ENCODE data around the gene BRPF3.

Gene BRPF3

DNA sequence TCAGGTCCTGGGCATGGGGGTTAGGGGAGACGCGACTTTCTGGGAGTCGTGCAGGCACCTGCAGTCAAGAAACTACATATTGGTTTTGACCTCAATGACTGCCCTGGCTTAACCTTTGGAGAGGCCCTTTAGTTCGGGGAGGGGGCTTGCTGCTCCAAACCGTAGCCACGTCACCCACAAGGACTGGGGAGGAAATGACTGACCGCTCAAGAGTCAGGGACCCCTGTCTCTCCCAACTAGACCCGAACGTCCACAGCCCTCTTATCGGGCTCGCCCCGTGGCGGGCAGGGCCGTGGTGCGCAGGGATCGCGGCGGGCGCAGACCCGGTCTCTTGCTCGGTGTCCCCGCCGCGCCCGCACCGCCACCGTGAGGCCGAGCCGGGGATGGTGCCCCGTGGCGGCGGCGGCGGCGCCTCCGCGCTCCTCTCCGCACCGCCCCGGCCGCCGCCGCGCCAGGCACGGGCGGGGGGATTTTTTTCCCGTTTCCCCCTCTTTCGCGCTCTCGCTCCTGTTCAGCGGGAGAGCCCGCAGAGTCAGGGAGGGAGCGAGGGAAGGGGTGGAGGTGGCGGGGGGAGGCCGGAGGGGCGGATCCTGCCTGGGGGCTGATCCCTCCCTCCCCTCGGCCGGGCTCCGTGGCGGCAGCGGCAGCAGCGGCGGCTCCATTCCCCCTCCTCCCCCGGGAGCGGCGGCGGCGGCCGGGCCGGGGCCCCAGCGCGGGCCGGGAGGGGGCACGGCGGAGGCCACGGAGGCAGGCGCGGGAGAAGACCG, at the start of gene BRPF3:
Gene BRPF3, plus strand, starts transcription at position 632 of the 767 bp plus-strand sequence. CDS start 3,579 bp downstream, outside the sequence.
- DNase-seq: peak; percentile 56

DNA sequence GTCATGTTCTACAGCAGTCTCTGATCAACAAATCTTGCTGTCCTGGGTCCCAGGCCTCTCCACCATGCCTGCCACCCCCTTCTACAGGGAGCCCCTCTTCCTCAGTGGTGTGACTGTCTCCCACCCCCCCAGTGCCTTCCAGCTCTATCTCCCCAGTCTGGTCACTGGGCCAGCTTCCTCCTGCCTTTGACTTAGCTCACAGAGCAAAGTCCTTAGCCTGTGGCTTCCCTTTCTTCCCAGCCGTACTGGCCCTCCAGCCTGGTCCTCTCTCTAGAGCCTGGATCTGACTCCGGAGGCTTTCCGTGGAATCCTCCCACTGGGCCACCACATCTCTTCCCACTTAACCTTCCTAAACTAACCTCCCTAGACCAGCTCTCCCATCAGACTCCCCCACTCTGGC, 49.2 kb upstream of the BRPF3 start:
- no peak for DNase-seq

- DNase-seq: no peak
Observed at GRCh38 chr6:36149476-36149875, 47.1 kb upstream of the BRPF3 start.

GRCh38 chr6:36150283-36150682, 46.3 kb upstream of the BRPF3 start:
- no peak for DNase-seq

- DNase-seq: no peak
Observed at GRCh38 chr6:36154286-36154685, 42.3 kb upstream of the BRPF3 start.

GRCh38 chr6:36155662-36156061, 40.9 kb upstream of the BRPF3 start:
- no peak for DNase-seq

DNA sequence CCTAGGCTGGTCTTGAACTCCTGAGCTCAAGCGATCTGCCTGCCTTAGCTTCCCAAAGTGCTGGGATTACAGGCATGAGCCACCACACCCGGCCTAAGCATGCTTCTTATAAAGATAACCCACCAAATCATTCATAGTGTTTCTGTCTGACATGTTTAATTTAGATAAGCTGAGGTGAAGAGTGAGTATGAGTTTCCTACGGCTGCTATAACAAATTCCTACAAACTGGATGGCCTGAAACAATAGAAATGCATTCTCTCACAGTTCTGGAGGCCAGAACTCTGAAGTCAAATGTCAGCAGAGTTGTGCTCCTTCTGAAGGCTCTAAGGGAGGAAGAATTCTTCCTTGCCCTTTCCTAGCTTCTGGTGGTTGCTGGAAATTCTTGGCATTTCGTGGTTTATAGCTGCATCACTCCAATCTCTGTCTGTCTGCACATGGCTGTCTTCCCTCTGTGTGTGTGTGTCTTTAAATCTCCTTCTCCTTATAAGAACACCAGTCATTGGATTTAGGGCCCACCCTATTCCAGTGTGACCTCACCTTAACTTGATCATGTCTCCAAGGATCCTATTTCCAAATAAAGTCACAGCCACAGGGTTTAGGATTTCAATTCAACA, 36.3 kb upstream of the BRPF3 start:
- no peak for DNase-seq

GRCh38 chr6:36169023-36170007, 27.2 kb upstream of the BRPF3 start:
- DNase-seq: no peak

GRCh38 chr6:36170704-36171103, 25.8 kb upstream of the BRPF3 start:
- DNase-seq: no peak

GRCh38 chr6:36171573-36171972, 25.0 kb upstream of the BRPF3 start:
- no peak for DNase-seq

DNA sequence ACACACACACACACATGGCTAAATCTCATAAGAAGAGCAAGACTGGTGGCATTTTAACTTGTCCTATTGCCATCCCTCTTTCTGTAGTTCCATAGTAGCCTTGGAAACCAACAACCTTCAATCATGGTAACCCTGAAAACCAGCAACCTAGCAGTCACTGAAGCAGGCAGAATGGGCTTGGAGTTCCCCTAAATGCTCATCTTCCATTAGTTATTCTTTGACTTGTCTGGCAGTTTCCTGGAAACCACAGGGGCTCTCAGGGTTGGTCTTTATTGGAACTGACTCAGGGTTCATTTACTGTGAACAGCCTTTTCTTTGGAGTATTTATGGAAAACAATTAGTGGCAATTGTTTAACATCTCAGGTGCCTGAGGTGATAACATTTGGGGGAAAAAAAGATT, 19.4 kb upstream of the BRPF3 start:
- DNase-seq: no peak

GRCh38 chr6:36178544-36178943, 18.0 kb upstream of the BRPF3 start:
- no peak for DNase-seq

DNA sequence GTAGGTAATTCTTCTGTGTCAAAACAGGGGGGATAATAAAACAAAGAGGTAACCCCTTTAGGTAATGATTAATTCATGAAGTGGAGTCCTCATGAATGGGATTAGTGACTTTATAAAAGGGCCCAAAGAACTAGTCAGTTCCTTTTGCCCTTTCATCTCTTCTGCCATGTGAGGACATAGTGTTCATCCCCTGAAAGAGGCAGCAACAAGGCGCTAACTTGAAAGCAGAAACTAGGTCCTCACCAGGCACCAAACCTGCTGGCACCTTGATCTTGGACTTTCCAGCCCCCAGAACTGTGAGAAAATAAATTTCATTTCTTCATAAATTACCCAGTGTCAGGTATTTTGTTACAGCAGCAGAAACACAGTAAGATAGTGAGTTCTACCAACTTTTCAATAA, 16.4 kb upstream of the BRPF3 start:
- DNase-seq: no peak

DNA sequence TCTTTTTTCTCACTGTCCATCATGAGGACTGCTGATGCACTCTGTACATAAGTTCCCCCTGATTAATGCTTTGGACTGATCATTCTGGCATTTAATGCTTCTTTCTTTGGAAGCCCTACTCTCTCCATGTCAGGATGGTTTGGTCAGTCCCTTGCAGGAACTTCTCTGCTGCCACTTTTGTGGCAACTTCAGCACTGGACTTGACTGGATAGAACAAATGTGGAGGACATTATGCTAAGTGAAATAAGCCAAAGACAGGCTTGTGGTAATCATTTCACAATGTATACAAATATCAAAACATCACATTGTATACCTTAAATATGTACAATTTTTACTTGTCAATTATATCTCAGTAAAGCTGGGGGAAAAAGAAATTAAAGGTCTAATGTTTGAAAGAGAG, 12.2 kb upstream of the BRPF3 start:
- DNase-seq: no peak

DNA sequence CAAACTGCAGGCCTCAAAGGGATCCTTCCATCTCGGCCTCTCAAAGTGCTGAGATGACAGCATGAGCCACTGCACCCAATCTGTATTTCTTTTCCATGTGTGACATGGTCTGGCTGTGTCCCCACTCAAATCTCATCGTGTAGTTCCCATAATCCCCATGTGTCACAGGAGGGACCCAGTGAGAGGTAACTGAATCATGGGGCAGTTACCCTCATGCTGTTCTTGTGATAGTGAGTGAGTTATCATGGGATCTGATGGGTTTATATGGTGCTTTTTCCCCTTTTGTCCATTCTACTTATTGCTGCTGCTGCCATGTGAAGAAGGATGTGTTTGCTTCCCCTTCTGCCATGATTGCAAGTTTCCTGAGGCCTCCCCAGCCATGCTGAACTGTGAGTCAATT, 10.3 kb upstream of the BRPF3 start:
- DNase-seq: no peak

GRCh38 chr6:36187446-36187845, 9.1 kb upstream of the BRPF3 start:
- DNase-seq: no peak

GRCh38 chr6:36195471-36196112, 952 bp upstream of the BRPF3 start:
- no peak for DNase-seq

DNA sequence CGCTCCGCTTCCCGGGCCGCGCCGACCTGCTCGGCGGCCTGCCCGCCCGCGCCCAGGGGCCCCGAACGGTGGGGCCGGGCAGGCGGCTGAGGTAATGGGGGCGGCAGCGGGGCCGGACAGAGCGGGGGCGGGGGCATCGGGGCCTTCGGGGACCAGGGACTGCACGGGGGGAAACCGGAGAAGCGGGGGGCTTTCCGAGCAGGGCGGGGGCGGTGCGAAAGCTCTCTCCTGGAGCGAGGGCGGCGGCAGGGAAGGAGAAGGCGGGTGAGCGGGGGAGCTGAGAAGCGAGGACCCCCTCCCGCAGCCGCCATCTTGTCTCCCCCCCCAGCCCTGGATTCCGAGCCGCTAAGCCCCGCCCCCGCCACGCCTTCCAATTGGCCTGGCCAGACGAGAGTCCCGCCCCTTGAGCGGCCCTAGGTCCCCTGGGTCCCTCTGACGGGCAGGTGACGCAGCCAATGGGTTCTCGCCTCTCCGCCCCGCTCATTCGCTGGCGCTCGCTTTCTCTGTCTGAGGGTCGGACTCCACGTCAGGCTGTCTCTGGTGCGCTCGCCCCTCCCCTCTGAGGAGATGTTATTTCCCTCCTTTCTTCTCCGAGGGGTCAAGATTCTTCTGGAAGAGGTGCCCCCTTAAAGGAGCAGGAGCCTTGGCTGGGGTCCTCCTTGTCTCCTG, 470 bp downstream of the BRPF3 start:
- peak; percentile 88 for DNase-seq

- peak; percentile 25 for DNase-seq
Observed at GRCh38 chr6:36197739-36198221, 1.2 kb downstream of the BRPF3 start.

GRCh38 chr6:36198986-36199385, 2.4 kb downstream of the BRPF3 start:
- no peak for DNase-seq

- DNase-seq: no peak
Observed at GRCh38 chr6:36200154-36200891, 3.8 kb downstream of the BRPF3 start.
